GM12878 (cell line): Measurements from ENCODE around the gene OLFML3. TPM values are rescaled to one million over a fixed set of nuclear protein-coding genes. Genes with fewer than 3 reads are reported as not detected.

Experiments used
- ATAC-seq: fragments of 200-7000 bp; cut with Tn5 transposase; 3 replicates; pipeline ENCODE4 v1.9.1; 2020; ENCODE audit warnings: mild to moderate bottlenecking, moderate library complexity
- BruUV-seq: library from RNA; stranded (reverse); fragments of 400-500 nt; replicated peaks from 2 replicates; lab custom pipeline; 2021; lab: Mats Ljungman, UMichigan
- CTCF ChIA-PET: fragments of 300-600 bp; sonication (Branson Sonifier 250); formaldehyde crosslinking; extraction: SDS; loops from one replicate; lab custom pipeline; 2021; ENCODE audit warnings: inconsistent platforms; lab: Yijun Ruan, JAX
- POLR2A ChIA-PET: fragments of 350-600 bp; formaldehyde crosslinking; extraction: SDS; loops from one replicate; lab custom pipeline; 2021; ENCODE audit warnings: inconsistent platforms; lab: Charles Lee
- RAD21 ChIA-PET: fragments of 300-600 bp; sonication (Branson Sonifier 250); formaldehyde crosslinking; loops from one replicate; lab custom pipeline; 2023; ENCODE audit warnings: antibody characterized with exemption; ENCODE audit not compliant: unreplicated experiment; lab: Charles Lee
- SMC1A ChIA-PET: fragments of 300-600 bp; sonication (Branson Sonifier 250); formaldehyde crosslinking; loops from one replicate; lab custom pipeline; 2023; ENCODE audit not compliant: unreplicated experiment, uncharacterized antibody; lab: Charles Lee
- DNase-seq: peaks from one replicate; pipeline ENCODE4 v3.0.0-alpha.2; 2011; ENCODE audit warnings: low read depth, low spot score
- FAIRE-seq: peaks from 3 replicates; lab custom pipeline; 2011; peaks lifted over from hg19 to GRCh38; lab: Jason Lieb, UNC
- H2AFZ ChIP-seq: 2 replicates; pipeline ENCODE4 v1.6.0; 2011; ENCODE audit warnings: low read depth, low read length, control low read depth; ENCODE audit not compliant: control insufficient read depth
- H3K27ac ChIP-seq: 2 replicates; pipeline ENCODE4 v1.5.1; 2011; ENCODE audit warnings: control low read depth; ENCODE audit not compliant: control insufficient read depth, insufficient read depth
- H3K27me3 ChIP-seq, 2 experiments: replicated peaks in 1 of 2; 2 replicates each; pipeline versions ENCODE4 v1.6.0 to v1.6.1; 2011; ENCODE audit warnings: low read length in 1 of 2; ENCODE audit not compliant: control insufficient read depth in 2 of 2, insufficient read depth in 2 of 2
- H3K36me3 ChIP-seq, 2 experiments: 2 replicates each; pipeline ENCODE4 v1.5.1; 2011; ENCODE audit warnings: low read length in 1 of 2; ENCODE audit not compliant: control insufficient read depth in 2 of 2, insufficient read depth in 2 of 2
- H3K4me1 ChIP-seq: 2 replicates; pipeline ENCODE4 v1.6.1; 2011; ENCODE audit warnings: mild to moderate bottlenecking, low read length, moderate library complexity, mixed read lengths; ENCODE audit not compliant: control insufficient read depth, insufficient read depth
- H3K4me2 ChIP-seq: 2 replicates; pipeline ENCODE4 v1.6.0; 2011; ENCODE audit warnings: control low read depth; ENCODE audit not compliant: control insufficient read depth, insufficient read depth
- H3K4me3 ChIP-seq: fragments of 200-600 bp; sonication (generic); 2 replicates; pipeline ENCODE4 v1.5.1; 2016
- H3K79me2 ChIP-seq: 2 replicates; pipeline ENCODE4 v1.6.0; 2011; ENCODE audit warnings: low read length; ENCODE audit not compliant: control insufficient read depth, insufficient read depth
- H3K9ac ChIP-seq: 2 replicates; pipeline ENCODE4 v1.8.0; 2011; ENCODE audit warnings: low read length, control low read depth, mixed read lengths; ENCODE audit not compliant: control insufficient read depth, insufficient read depth
- H3K9me3 ChIP-seq: replicated peaks from 3 replicates; pipeline ENCODE4 v1.5.1; 2011; ENCODE audit warnings: mild to moderate bottlenecking, low read length; ENCODE audit not compliant: control insufficient read depth, insufficient read depth
- H4K20me1 ChIP-seq: 2 replicates; pipeline ENCODE4 v1.6.0; 2011; ENCODE audit not compliant: control insufficient read depth, insufficient read depth
- CEBPZ ChIP-seq: fragments of 150-350 bp; IDR thresholded peaks from 2 replicates; pipeline ENCODE4 v1.6.1; 2016; ENCODE audit warnings: low read depth, low read length
- E2F4 ChIP-seq: IDR thresholded peaks from 2 replicates; pipeline ENCODE4 v1.6.1; 2012; ENCODE audit warnings: low read depth, low read length, improper control_type of control experiment
- ETV6 ChIP-seq, 2 experiments: fragments of 450-650 bp in 1 of 2; IDR thresholded peaks in 1 of 2; conservative IDR thresholded peaks in 1 of 2; 2 replicates each; pipeline ENCODE4 v1.6.1; 2014; ENCODE audit warnings: antibody characterized with exemption in 1 of 2, borderline replicate concordance in 1 of 2, low read depth in 1 of 2, mild to moderate bottlenecking in 1 of 2, moderate library complexity in 1 of 2
- HDAC6 ChIP-seq: fragments of 200-600 bp; sonication (generic); IDR thresholded peaks from one replicate; pipeline ENCODE4 v1.8.0; 2017; ENCODE audit warnings: antibody characterized with exemption; ENCODE audit not compliant: unreplicated experiment
- IKZF1 ChIP-seq: fragments of 450-650 bp; conservative IDR thresholded peaks from 2 replicates; pipeline ENCODE4 v1.6.1; 2017; ENCODE audit warnings: antibody characterized with exemption, mild to moderate bottlenecking
- IRF3 ChIP-seq: fragments of 450-650 bp; IDR thresholded peaks from 2 replicates; pipeline ENCODE4 v1.6.1; 2014; ENCODE audit warnings: mild to moderate bottlenecking
- JUNB ChIP-seq: IDR thresholded peaks from 2 replicates; pipeline ENCODE4 v1.6.1; 2016; ENCODE audit warnings: antibody characterized with exemption, mild to moderate bottlenecking
- NR2F1 ChIP-seq: fragments of 450-650 bp; conservative IDR thresholded peaks from 2 replicates; pipeline ENCODE4 v1.6.1; 2017; ENCODE audit warnings: mild to moderate bottlenecking
- PRDM15 ChIP-seq: fragments of 450-650 bp; formaldehyde crosslinking; IDR thresholded peaks from 2 replicates; pipeline ENCODE4 v1.4.0; 2020; ENCODE audit warnings: mild to moderate bottlenecking, moderate library complexity
- RAD51 ChIP-seq: fragments of 450-650 bp; IDR thresholded peaks from 2 replicates; pipeline ENCODE4 v1.6.1; 2016; ENCODE audit warnings: moderate library complexity, mild to moderate bottlenecking, inconsistent platforms
- WRNIP1 ChIP-seq: IDR thresholded peaks from 2 replicates; pipeline ENCODE4 v1.6.1; 2011; ENCODE audit warnings: low read depth, low read length, improper control_type of control experiment, borderline replicate concordance
- YBX1 ChIP-seq: fragments of 450-650 bp; IDR thresholded peaks from 2 replicates; pipeline ENCODE4 v1.6.1; 2016; ENCODE audit warnings: antibody characterized with exemption
- ZZZ3 ChIP-seq: IDR thresholded peaks from 2 replicates; pipeline ENCODE4 v1.6.1; 2011; ENCODE audit warnings: low read depth; ENCODE audit not compliant: control insufficient read depth, insufficient read length
- WGBS: methylation state at CpG from one replicate; pipeline ENCODE4 v1.1.6; 2016; ENCODE audit warnings: low lambda C conversion rate; ENCODE audit not compliant: insufficient replicate concordance, insufficient coverage; ENCODE audit errors: missing lambda C conversion rate; 5-methylcytosine and 5-hydroxymethylcytosine counted together
- in situ Hi-C: fragments of 300-500 bp; cut with MboI; formaldehyde crosslinking; loops from 9 replicates; pipeline ENCODE4 v1.14.3; 2018; ENCODE audit warnings: mixed read lengths
- intact Hi-C: fragments of 100-400 bp; cut with micrococcal nuclease; formaldehyde crosslinking; loops from one replicate; pipeline ENCODE4 v1.14.2; 2022; ENCODE audit not compliant: unreplicated experiment
- polyA plus RNA-seq, 11 experiments: library from polyadenylated mRNA; depleted of rRNA in 4 of 11; unstranded in 6 of 11; stranded (reverse) in 5 of 11; fragments of >200 nt; fragmentation: Nextera tagmentation in 4 of 11; fragmentation: Illumina TruSeq in 1 of 11; extraction: Ambion mirVana in 4 of 11; extraction: Trizol in 1 of 11; gene quantifications; 1 replicate in 1 of 11; 2 replicates in 10 of 11; pipeline versions ENCODE4 v1.2.1 to v1.2.3, GENCODE V29; 2011 to 2016; ENCODE audit warnings: inconsistent platforms in 2 of 11, missing spikeins in 2 of 11, low read depth in 1 of 11
- total RNA-seq, 4 experiments: library from RNA; depleted of rRNA in 3 of 4; stranded (reverse); fragments of >200 nt in 3 of 4; fragmentation: Illumina TruSeq in 1 of 4; extraction: Trizol in 1 of 4; gene quantifications; 2 replicates each; pipeline versions ENCODE4 v1.2.1 to v1.2.3, GENCODE V29; 2013 to 2021

The OLFML3 gene
- total and polyA plus RNA-seq, 10 of the 15 experiments (the other 5 are each of a cell fraction or from before 2014, with no cell fraction given), result 0.03 TPM; not detected in 9

- ATAC-seq, result peak; percentile 52
- ChIA-PET CTCF (interaction anchor here (0.6 to 2.4 kb wide), 10 partner anchors 9 to 335 kb away, joined by 3 to 19 read pairs (median 4); partner anchors contain the start of gene AP4B1), POLR2A (interaction anchor here (1.1 to 4.6 kb wide), 4 partner anchors 13 to 71 kb away, joined by 3 to 34 read pairs (median 8); partner anchors contain the start of genes AP4B1 and HIPK1), SMC1A (interaction anchor here (0.7 to 6.4 kb wide), 20 partner anchors 10 to 335 kb away, joined by 3 to 99 read pairs (median 5); partner anchors contain the start of genes AP4B1, DCLRE1B, HIPK1 and RSBN1), RAD21 (interaction anchor here (0.9 to 3.3 kb wide), 6 partner anchors 16 to 112 kb away, joined by 3 to 27 read pairs (median 6); partner anchors contain the start of gene HIPK1)
- Histone ChIP-seq H3K27me3 (no peaks in the 10 kb centered on the region), H3K4me1 (peaks cover 24% of the 10 kb centered on the region), H3K4me3 (peak overlapping the region; percentile 1; the same call in 1 of the 2 replicates), H3K27ac (peak overlapping the region; percentile 50), H3K9me3 (peaks cover 7% of the 10 kb centered on the region), H4K20me1 (no peaks in the 10 kb centered on the region; the same call in 1 of the 2 replicates), H3K36me3 (peaks cover 0 to 3% of the 10 kb centered on the region in 2 experiments; a peak in 2 of 4 replicates), H2AFZ (peak overlapping the region; percentile 39; the same call in 1 of the 2 replicates), H3K9ac (no peak overlapping the region; the same call in 1 of the 2 replicates), H3K4me2 (peak overlapping the region; percentile 74; the same call in 1 of the 2 replicates), H3K79me2 (peaks cover 52% of the 10 kb centered on the region)
- WGBS, result 3% methylated on average over 3 of the region's 3 CpGs
- no peak for DNase-seq
- intact Hi-C loops (no loop called here), in situ Hi-C loops (no loop called here)
- BruUV-seq, result TSS peak; percentile 22
- FAIRE-seq, result no peak
- TF ChIP-seq E2F4, result no peak
- TF ChIP-seq CEBPZ, result no peak
- TF ChIP-seq ETV6 (conservative IDR thresholded peaks at IDR 0.05 in 1 of 2, IDR thresholded peaks at IDR 0.05 in 1 of 2; ENCODE audit: borderline replicate concordance in 1 of 2, low read depth in 1 of 2), result no peak; a peak in 1 of 4 replicates
- no peak for TF ChIP-seq NR2F1
- TF ChIP-seq YBX1, result no peak
- TF ChIP-seq IRF3, result no peak
- TF ChIP-seq PRDM15 (CRISPR knock-in tag), result no peak
- no peak for TF ChIP-seq JUNB
- no peak for TF ChIP-seq IKZF1
- no peak for TF ChIP-seq ZZZ3
- no peak for TF ChIP-seq HDAC6
- TF ChIP-seq RAD51, result no peak
- TF ChIP-seq WRNIP1, result no peak
These were observed 31.7 kb upstream of the OLFML3 start for GRCh38 chr1:113947388-113948107.
